HG03095 (cell line): ENCODE measurements around the gene FBXO2.

ENCODE experiments used
- ATAC-seq: cut with Tn5 transposase; IDR thresholded peaks from one replicate; pipeline ENCODE4 v1.9.1; 2021; ENCODE audit warnings: moderate library complexity; ENCODE audit not compliant: unreplicated experiment

FBXO2 gene

GRCh38 chr1:11682799-11683198 lies 28.6 kb upstream of the FBXO2 start:
- ATAC-seq = no peak

GRCh38 chr1:11682287-11682771 lies 28.1 kb upstream of the FBXO2 start:
- ATAC-seq = no peak

GRCh38 chr1:11681071-11681771 lies 27.0 kb upstream of the FBXO2 start, which contains the start of gene MAD2L2:
MAD2L2 (minus strand) TSS chr1:11681148; CDS start chr1:11680601, 547 bp downstream.
- ATAC-seq = peak; percentile 82

GRCh38 chr1:11680270-11681070 lies 26.2 kb upstream of the FBXO2 start:
- peak; percentile 14 for ATAC-seq

GRCh38 chr1:11678442-11678841 lies 24.2 kb upstream of the FBXO2 start:
- no peak for ATAC-seq

- ATAC-seq = no peak
Measured at GRCh38 chr1:11676386-11677103, 22.3 kb upstream of the FBXO2 start.

- no peak for ATAC-seq
Measured at GRCh38 chr1:11675325-11675724, 21.1 kb upstream of the FBXO2 start.

- no peak for ATAC-seq
Measured at GRCh38 chr1:11674488-11674887, 20.3 kb upstream of the FBXO2 start.

- no peak for ATAC-seq
Measured at GRCh38 chr1:11673089-11673769, 19.0 kb upstream of the FBXO2 start.

GRCh38 chr1:11671544-11672286 lies 17.5 kb upstream of the FBXO2 start:
- ATAC-seq = no peak

GRCh38 chr1:11671205-11671543 lies 16.9 kb upstream of the FBXO2 start:
- ATAC-seq = no peak

- no peak for ATAC-seq
Measured at GRCh38 chr1:11670747-11671146, 16.5 kb upstream of the FBXO2 start.

- ATAC-seq = no peak
Measured at GRCh38 chr1:11668516-11668915, 14.3 kb upstream of the FBXO2 start.

- peak; percentile 36 for ATAC-seq
Measured at GRCh38 chr1:11664336-11665065, 10.3 kb upstream of the FBXO2 start.

- ATAC-seq = no peak
Measured at GRCh38 chr1:11661103-11661502, 6.9 kb upstream of the FBXO2 start.

GRCh38 chr1:11659748-11660147 lies 5.5 kb upstream of the FBXO2 start:
- ATAC-seq = no peak

- no peak for ATAC-seq
Measured at GRCh38 chr1:11658542-11658941, 4.3 kb upstream of the FBXO2 start.

- no peak for ATAC-seq
Measured at GRCh38 chr1:11657654-11658053, 3.4 kb upstream of the FBXO2 start.

- no peak for ATAC-seq
Measured at GRCh38 chr1:11654939-11655808, 945 bp upstream of the FBXO2 start.
